GM10248 (cell line): ENCODE results near the gene MICOS13.

Experiments
- CTCF ChIA-PET: fragments of 300-600 bp; sonication (Branson Sonifier 250); formaldehyde crosslinking; extraction: SDS; loops from one replicate; lab custom pipeline; 2021; ENCODE audit warnings: antibody characterized with exemption; lab: Yijun Ruan, JAX
- POLR2A ChIA-PET: fragments of 350-650 bp; sonication (Branson Sonifier 250); formaldehyde crosslinking; extraction: SDS; loops from one replicate; lab custom pipeline; 2020; ENCODE audit warnings: antibody characterized with exemption; lab: Yijun Ruan, JAX
- DNase-seq: peaks from one replicate; pipeline ENCODE4 v3.0.0; 2012; ENCODE audit errors: extremely low spot score
- TF ChIP-seq, protein P1 (sequence below): IDR thresholded peaks from 2 replicates; pipeline ENCODE4 v1.5.1; 2012; ENCODE audit warnings: mild to moderate bottlenecking, low read depth; ENCODE audit errors: extremely low read depth, missing control alignments, control extremely low read depth

MICOS13 gene

DNA sequence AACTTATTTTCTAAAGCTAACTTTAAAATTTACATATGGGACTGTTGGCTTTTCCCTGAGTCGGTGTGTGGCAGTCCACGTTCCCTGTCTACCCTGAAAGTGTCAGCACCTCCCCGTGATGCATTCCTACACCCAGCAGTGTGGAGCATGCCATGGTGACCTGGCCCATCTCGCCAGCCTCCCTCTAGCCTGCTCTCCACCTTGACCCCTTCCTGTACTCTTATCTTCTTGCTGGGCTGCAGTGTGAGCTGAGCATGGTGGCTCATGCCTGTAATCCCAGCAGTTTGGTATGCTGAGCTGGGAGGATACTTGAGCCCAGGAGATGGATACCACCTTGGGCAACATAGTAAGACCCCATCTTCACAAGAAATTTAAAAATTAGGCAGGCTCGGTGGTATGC, 25.4 kb downstream of the MICOS13 start:
- no peak for DNase-seq
- POLR2A ChIA-PET = no interaction called here
- TF ChIP-seq, protein P1, sequence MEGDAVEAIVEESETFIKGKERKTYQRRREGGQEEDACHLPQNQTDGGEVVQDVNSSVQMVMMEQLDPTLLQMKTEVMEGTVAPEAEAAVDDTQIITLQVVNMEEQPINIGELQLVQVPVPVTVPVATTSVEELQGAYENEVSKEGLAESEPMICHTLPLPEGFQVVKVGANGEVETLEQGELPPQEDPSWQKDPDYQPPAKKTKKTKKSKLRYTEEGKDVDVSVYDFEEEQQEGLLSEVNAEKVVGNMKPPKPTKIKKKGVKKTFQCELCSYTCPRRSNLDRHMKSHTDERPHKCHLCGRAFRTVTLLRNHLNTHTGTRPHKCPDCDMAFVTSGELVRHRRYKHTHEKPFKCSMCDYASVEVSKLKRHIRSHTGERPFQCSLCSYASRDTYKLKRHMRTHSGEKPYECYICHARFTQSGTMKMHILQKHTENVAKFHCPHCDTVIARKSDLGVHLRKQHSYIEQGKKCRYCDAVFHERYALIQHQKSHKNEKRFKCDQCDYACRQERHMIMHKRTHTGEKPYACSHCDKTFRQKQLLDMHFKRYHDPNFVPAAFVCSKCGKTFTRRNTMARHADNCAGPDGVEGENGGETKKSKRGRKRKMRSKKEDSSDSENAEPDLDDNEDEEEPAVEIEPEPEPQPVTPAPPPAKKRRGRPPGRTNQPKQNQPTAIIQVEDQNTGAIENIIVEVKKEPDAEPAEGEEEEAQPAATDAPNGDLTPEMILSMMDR = no peak
- CTCF ChIA-PET = interaction anchor here (1.0 to 1.3 kb wide), 2 partner anchors 10 to 33 kb away, joined by 3 to 4 read pairs; no protein-coding TSS in a partner anchor

- DNase-seq = no peak
- TF ChIP-seq, protein P1 = no peak
- ChIA-PET POLR2A (no interaction called here), CTCF (no interaction called here)
Measured at GRCh38 chr19:5652261-5652660, 28.1 kb downstream of the MICOS13 start.

GRCh38 chr19:5651361-5651760, 29.0 kb downstream of the MICOS13 start:
- no peak for DNase-seq
- TF ChIP-seq, protein P1 = no peak
- CTCF ChIA-PET = no interaction called here
- POLR2A ChIA-PET = no interaction called here

GRCh38 chr19:5648464-5648863, 31.9 kb downstream of the MICOS13 start:
- DNase-seq = no peak
- ChIA-PET CTCF (interaction anchor here (1.0 to 1.2 kb wide), 2 partner anchors 19 to 41 kb away, joined by 3 to 4 read pairs; partner anchors contain the start of gene RPL36), POLR2A (no interaction called here)
- TF ChIP-seq, protein P1 = no peak

GRCh38 chr19:5646703-5647102, 33.6 kb downstream of the MICOS13 start:
- ChIA-PET POLR2A (no interaction called here), CTCF (interaction anchor here (0.8 kb wide), 1 partner anchor 9 kb away, joined by 3 read pairs; no protein-coding TSS in a partner anchor)
- TF ChIP-seq, protein P1 = no peak
- DNase-seq = no peak

GRCh38 chr19:5645409-5645808, 34.9 kb downstream of the MICOS13 start:
- no peak for DNase-seq
- CTCF ChIA-PET = interaction anchor here (1.6 to 1.7 kb wide), 2 partner anchors 10 to 42 kb away, joined by 5 to 8 read pairs; no protein-coding TSS in a partner anchor
- TF ChIP-seq, protein P1 = no peak
- POLR2A ChIA-PET = no interaction called here
